HepG2 (cell line): ENCODE data around the gene CELF5. TPM values are rescaled to one million over a fixed set of nuclear protein-coding genes. Genes with fewer than 3 reads are reported as not detected.
A peak's percentile ranks its signal among the peaks of the same experiment; 100 is the strongest.

ENCODE experiments used
- ATF5 ChIP-seq: sonication (generic); formaldehyde crosslinking; IDR thresholded peaks from 2 replicates; pipeline ENCODE4 v1.4.0; 2020; ENCODE audit warnings: mild to moderate bottlenecking, low read depth, missing genetic modification reagents
- GATAD1 ChIP-seq: IDR thresholded peaks from 2 replicates; pipeline ENCODE4 v1.6.1; 2016; ENCODE audit warnings: missing genetic modification reagents, missing compliant biosample characterization
- GFI1 ChIP-seq: sonication (generic); formaldehyde crosslinking; IDR thresholded peaks from 2 replicates; pipeline ENCODE4 v1.5.0; 2020; ENCODE audit warnings: missing genetic modification reagents, mild to moderate bottlenecking, borderline replicate concordance
- GMEB2 ChIP-seq: IDR thresholded peaks from 2 replicates; pipeline ENCODE4 v1.6.1; 2016; ENCODE audit warnings: missing biosample characterization, missing genetic modification reagents, low read depth
- KDM4B ChIP-seq: sonication (generic); formaldehyde crosslinking; IDR thresholded peaks from 2 replicates; pipeline ENCODE4 v1.4.0; 2020; ENCODE audit warnings: missing genetic modification reagents
- MATR3 ChIP-seq: sonication (generic); formaldehyde crosslinking; IDR thresholded peaks from 2 replicates; pipeline ENCODE4 v1.4.0; 2020; ENCODE audit warnings: missing genetic modification reagents
- MYNN ChIP-seq: sonication (generic); formaldehyde crosslinking; IDR thresholded peaks from 2 replicates; pipeline ENCODE4 v1.4.0; 2020; ENCODE audit warnings: mild to moderate bottlenecking, low read depth, missing genetic modification reagents
- NBN ChIP-seq: fragments of 450-650 bp; conservative IDR thresholded peaks from 2 replicates; pipeline ENCODE4 v1.6.1; 2017
- NCOR1 ChIP-seq: fragments of 200-600 bp; sonication (generic); IDR thresholded peaks from 2 replicates; pipeline ENCODE4 v1.7.0; 2017; ENCODE audit warnings: antibody characterized with exemption, low read length, borderline replicate concordance
- NR2F6 ChIP-seq, 2 experiments: IDR thresholded peaks; 2 replicates each; pipeline ENCODE4 v1.6.1; 2016; ENCODE audit warnings: antibody characterized with exemption in 1 of 2, mild to moderate bottlenecking in 1 of 2
- PCBP1 ChIP-seq: fragments of 200-400 bp; formaldehyde crosslinking; IDR thresholded peaks from 2 replicates; pipeline ENCODE4 v1.6.1; 2017; ENCODE audit warnings: mild to moderate bottlenecking, low read depth, low read length, borderline replicate concordance
- ZMYM4 ChIP-seq: sonication (generic); formaldehyde crosslinking; IDR thresholded peaks from 2 replicates; pipeline ENCODE4 v1.8.1; 2023; ENCODE audit warnings: mild to moderate bottlenecking, missing genetic modification reagents
- ZNF143 ChIP-seq: sonication (generic); formaldehyde crosslinking; IDR thresholded peaks from 2 replicates; pipeline ENCODE4 v1.4.0; 2020; ENCODE audit warnings: missing genetic modification reagents
- ZNF205 ChIP-seq: IDR thresholded peaks from 2 replicates; pipeline ENCODE4 v1.6.1; 2018; ENCODE audit warnings: missing biosample characterization, missing genetic modification reagents
- ZNF282 ChIP-seq: fragments of 450-650 bp; IDR thresholded peaks from 2 replicates; pipeline ENCODE4 v1.6.1; 2018; ENCODE audit not compliant: partially characterized antibody
- ZNF367 ChIP-seq: sonication (generic); formaldehyde crosslinking; IDR thresholded peaks from 2 replicates; pipeline ENCODE4 v1.4.0; 2020; ENCODE audit warnings: missing genetic modification reagents, borderline replicate concordance
- ZNF431 ChIP-seq: sonication (generic); formaldehyde crosslinking; IDR thresholded peaks from 2 replicates; pipeline ENCODE4 v1.9.0; 2022; ENCODE audit warnings: missing genetic modification reagents, low read depth, mild to moderate bottlenecking, borderline replicate concordance
- ZNF484 ChIP-seq: sonication (generic); formaldehyde crosslinking; IDR thresholded peaks from 2 replicates; pipeline ENCODE4 v1.5.1; 2020; ENCODE audit warnings: mild to moderate bottlenecking, low read depth, missing genetic modification reagents, borderline replicate concordance
- ZNF558 ChIP-seq: sonication (generic); formaldehyde crosslinking; IDR thresholded peaks from 2 replicates; pipeline ENCODE4 v1.9.0; 2022; ENCODE audit warnings: mild to moderate bottlenecking, missing genetic modification reagents, borderline replicate concordance
- ZNF615 ChIP-seq: sonication (generic); formaldehyde crosslinking; IDR thresholded peaks from 2 replicates; pipeline ENCODE4 v1.5.0; 2020; ENCODE audit warnings: mild to moderate bottlenecking, missing genetic modification reagents, borderline replicate concordance
- ZNF674 ChIP-seq: sonication (generic); formaldehyde crosslinking; IDR thresholded peaks from 2 replicates; pipeline ENCODE4 v1.5.0; 2020; ENCODE audit warnings: low read depth, mild to moderate bottlenecking, missing genetic modification reagents
- ZNF703 ChIP-seq: sonication (generic); formaldehyde crosslinking; IDR thresholded peaks from 2 replicates; pipeline ENCODE4 v1.5.1; 2020; ENCODE audit warnings: missing genetic modification reagents, mild to moderate bottlenecking, moderate library complexity, borderline replicate concordance
- polyA plus RNA-seq, 8 experiments: library from polyadenylated mRNA; depleted of rRNA in 3 of 8; stranded (reverse) in 7 of 8; unstranded in 1 of 8; fragments of >200 nt; fragmentation: Illumina TruSeq in 4 of 8; extraction: Trizol in 4 of 8; gene quantifications; 2 replicates each; pipeline versions ENCODE4 v1.2.1 to v1.2.3, GENCODE V29; 2011 to 2016; ENCODE audit warnings: low read depth in 4 of 8, missing spikeins in 1 of 8, mixed read lengths in 1 of 8; ENCODE audit not compliant: insufficient read depth in 1 of 8
- total RNA-seq, 5 experiments: library from RNA; depleted of rRNA; stranded (reverse); fragments of >200 nt; fragmentation: Illumina TruSeq; extraction: Trizol; gene quantifications; 2 replicates each; pipeline ENCODE4 v1.2.3, GENCODE V29; 2016; ENCODE audit warnings: low read depth in 1 of 5
- TF ChIP-seq, protein P1 (sequence below): sonication (generic); formaldehyde crosslinking; IDR thresholded peaks from 2 replicates; pipeline ENCODE4 v1.5.1; 2020; ENCODE audit warnings: missing genetic modification reagents, mild to moderate bottlenecking, borderline replicate concordance
- TF ChIP-seq, protein P2 (sequence below): sonication (generic); formaldehyde crosslinking; IDR thresholded peaks from 2 replicates; pipeline ENCODE4 v1.4.0; 2020; ENCODE audit warnings: missing genetic modification reagents

Gene CELF5
- total and polyA plus RNA-seq, 2 of the 13 experiments (the other 11 are each of a cell fraction or from before 2014, with no cell fraction given): 0.31 to 0.84 TPM

DNA sequence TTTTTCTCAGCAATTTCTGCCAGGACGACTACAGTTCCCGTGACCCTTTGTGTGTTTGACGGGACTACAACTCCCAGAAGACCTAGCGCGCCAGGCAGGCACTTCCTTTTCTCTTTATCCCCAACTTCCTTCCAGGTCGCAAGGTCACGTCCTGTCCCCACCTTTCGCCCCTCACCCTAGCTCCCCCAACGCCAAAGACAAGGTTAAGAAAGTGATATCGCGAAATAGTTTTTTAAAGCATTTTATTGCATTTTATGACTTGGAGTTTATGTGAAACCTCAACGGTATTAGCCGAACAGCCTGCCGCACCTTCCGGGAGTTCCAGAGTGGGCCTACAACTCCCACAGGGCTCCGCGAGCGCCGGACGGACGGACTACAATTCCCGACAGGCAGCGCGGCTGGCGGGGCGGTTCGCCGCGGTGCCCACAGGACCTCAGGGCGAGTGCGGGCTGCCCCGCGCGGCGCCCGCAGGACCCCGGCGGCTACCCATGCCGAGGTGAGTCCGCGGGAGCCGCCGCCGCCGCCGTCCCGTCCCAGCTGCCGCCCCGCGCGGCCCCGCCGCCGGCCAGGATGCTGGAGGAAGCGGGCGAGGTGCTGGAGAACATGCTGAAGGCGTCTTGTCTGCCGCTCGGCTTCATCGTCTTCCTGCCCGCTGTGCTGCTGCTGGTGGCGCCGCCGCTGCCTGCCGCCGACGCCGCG is 38.9 kb upstream of the CELF5 start, which contains the start of gene NCLN (continued):
- TF ChIP-seq ATF5 (CRISPR knock-in tag): no peak
- TF ChIP-seq ZNF431 (CRISPR knock-in tag): no peak
- peak; percentile 80 for TF ChIP-seq GATAD1 (CRISPR knock-in tag)
- TF ChIP-seq, protein P1, sequence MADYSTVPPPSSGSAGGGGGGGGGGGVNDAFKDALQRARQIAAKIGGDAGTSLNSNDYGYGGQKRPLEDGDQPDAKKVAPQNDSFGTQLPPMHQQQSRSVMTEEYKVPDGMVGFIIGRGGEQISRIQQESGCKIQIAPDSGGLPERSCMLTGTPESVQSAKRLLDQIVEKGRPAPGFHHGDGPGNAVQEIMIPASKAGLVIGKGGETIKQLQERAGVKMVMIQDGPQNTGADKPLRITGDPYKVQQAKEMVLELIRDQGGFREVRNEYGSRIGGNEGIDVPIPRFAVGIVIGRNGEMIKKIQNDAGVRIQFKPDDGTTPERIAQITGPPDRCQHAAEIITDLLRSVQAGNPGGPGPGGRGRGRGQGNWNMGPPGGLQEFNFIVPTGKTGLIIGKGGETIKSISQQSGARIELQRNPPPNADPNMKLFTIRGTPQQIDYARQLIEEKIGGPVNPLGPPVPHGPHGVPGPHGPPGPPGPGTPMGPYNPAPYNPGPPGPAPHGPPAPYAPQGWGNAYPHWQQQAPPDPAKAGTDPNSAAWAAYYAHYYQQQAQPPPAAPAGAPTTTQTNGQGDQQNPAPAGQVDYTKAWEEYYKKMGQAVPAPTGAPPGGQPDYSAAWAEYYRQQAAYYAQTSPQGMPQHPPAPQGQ (CRISPR knock-in tag): no peak
- no peak for TF ChIP-seq PCBP1
- TF ChIP-seq ZNF205: no peak
- TF ChIP-seq ZNF143 (CRISPR knock-in tag): peak; percentile 90
- no peak for TF ChIP-seq KDM4B (CRISPR knock-in tag)
- no peak for TF ChIP-seq MATR3 (CRISPR knock-in tag)
- TF ChIP-seq GFI1: no peak
- TF ChIP-seq ZNF484 (CRISPR knock-in tag): no peak
- no peak for TF ChIP-seq GMEB2
- TF ChIP-seq ZNF703 (CRISPR knock-in tag): no peak
- TF ChIP-seq MYNN (CRISPR knock-in tag): 0 out of 2 replicates have a peak, but pooled peaks have one; percentile 20
- TF ChIP-seq, protein P2, sequence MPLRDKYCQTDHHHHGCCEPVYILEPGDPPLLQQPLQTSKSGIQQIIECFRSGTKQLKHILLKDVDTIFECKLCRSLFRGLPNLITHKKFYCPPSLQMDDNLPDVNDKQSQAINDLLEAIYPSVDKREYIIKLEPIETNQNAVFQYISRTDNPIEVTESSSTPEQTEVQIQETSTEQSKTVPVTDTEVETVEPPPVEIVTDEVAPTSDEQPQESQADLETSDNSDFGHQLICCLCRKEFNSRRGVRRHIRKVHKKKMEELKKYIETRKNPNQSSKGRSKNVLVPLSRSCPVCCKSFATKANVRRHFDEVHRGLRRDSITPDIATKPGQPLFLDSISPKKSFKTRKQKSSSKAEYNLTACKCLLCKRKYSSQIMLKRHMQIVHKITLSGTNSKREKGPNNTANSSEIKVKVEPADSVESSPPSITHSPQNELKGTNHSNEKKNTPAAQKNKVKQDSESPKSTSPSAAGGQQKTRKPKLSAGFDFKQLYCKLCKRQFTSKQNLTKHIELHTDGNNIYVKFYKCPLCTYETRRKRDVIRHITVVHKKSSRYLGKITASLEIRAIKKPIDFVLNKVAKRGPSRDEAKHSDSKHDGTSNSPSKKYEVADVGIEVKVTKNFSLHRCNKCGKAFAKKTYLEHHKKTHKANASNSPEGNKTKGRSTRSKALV (CRISPR knock-in tag): no peak
- TF ChIP-seq ZNF674 (CRISPR knock-in tag): no peak
- no peak for TF ChIP-seq ZNF282
- no peak; the same call in 1 of the 2 replicates for TF ChIP-seq ZNF367
- 0 out of 2 replicates have a peak, but pooled peaks have one; percentile 28 for TF ChIP-seq ZNF558 (CRISPR knock-in tag)
- TF ChIP-seq NBN: no peak
- no peak for TF ChIP-seq ZNF615 (CRISPR knock-in tag)
- TF ChIP-seq ZMYM4 (CRISPR knock-in tag): peak; percentile 39; the same call in 1 of the 2 replicates
- TF ChIP-seq NR2F6 (IDR thresholded peaks at IDR 0.05): peak; percentile 85
- peak; percentile 77 for TF ChIP-seq NR2F6 (CRISPR knock-in tag; IDR thresholded peaks at IDR 0.05)
- peak; percentile 38; the same call in 1 of the 2 replicates for TF ChIP-seq NCOR1
